HG03342 (cell line): ENCODE measurements around the gene GPC5.
"Not testable (repeated sequence)": the region's sequence is repeated elsewhere in the genome, so short reads cannot be mapped to it uniquely, and the experiment has no call there.

Experiments
- ATAC-seq: cut with Tn5 transposase; IDR thresholded peaks from one replicate; pipeline ENCODE4 v1.9.1; 2021; ENCODE audit warnings: mild to moderate bottlenecking, moderate library complexity; ENCODE audit not compliant: unreplicated experiment

The GPC5 gene

DNA sequence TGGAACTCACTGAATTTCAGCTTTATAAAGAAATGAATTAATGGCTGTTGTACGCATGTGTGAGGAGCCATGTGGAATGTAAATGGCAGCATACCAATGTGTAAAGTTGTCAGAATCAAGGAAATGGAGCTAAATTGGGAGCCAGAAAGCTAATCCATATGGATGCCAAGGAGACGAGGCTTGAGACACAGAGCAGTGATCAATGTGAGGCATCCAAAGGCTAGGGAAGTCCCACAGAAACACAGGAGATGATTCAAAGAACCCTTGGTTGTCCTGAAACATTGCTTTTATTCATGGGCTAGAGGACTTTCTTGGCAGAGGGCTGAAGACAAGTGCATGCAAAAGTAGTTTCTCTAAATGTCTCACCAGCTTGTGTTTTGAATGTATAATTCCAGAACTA, 1271.7 kb downstream of the GPC5 start:
- ATAC-seq = no peak

DNA sequence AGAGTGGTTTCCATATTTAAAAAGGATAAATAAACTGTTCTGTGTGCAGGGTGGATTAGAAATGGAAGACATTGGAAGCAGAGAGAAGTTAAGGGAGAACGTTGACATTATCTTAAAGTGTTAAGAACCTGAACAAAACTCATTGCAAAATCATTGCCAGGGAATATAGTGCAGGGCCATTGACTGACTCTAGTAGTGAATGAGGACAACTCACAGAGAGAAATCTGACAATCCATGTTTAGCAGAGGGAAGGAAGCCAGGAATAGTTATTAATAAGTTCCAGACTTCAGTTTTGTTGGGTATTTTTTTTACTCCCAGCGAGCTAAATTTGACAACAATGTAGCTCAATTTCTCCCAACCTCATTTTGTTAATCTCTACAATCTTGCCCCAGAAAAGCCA, 1273.4 kb downstream of the GPC5 start:
- ATAC-seq = no peak

- ATAC-seq = no peak
These were observed 1277.8 kb downstream of the GPC5 start for GRCh38 chr13:92676246-92676645.

DNA sequence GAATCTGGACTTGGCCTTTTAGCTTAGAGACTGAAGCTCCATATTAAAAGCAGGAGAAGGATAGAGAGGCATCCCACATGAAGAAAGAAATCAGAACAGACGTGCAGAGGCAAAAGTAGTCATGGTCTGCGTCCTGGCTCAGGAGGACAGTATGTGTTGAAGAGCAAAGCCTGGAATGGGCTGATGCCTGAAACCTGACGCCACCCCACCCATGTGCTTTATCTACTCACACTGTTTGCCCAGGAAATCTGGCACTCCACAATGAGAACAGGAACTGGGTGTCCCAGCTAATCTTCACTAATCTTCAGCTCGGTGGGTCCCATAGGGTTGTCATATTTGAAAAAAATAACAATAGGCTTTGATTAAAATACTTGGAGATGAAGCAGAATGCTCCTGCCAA, 1279.2 kb downstream of the GPC5 start:
- no peak for ATAC-seq

- ATAC-seq = no peak
These were observed 1281.2 kb downstream of the GPC5 start for GRCh38 chr13:92679602-92680001.

DNA sequence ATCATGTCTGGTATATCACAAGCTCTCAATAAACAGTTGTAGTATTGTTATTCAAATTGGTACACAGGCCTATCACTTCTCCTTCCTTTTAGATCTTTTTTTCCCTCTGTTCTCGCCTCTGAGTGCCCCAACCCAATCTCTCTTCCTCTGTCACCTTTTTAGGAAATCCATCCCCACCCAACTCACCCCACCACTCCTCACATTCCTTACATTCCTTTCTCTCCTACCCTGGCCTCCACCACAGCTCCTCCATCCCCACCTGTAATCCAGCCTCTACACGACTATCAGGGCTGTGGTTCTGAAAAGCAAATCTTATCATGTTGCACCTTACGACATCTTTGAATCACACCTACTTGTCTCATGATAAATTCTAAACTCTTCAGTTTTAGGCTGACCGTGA, 1282.8 kb downstream of the GPC5 start:
- no peak for ATAC-seq

- ATAC-seq = no peak
These were observed 1284.6 kb downstream of the GPC5 start for GRCh38 chr13:92682832-92683517.

GRCh38 chr13:92694047-92694446, 1295.6 kb downstream of the GPC5 start:
- no peak for ATAC-seq

- ATAC-seq = not testable (repeated sequence)
These were observed 1297.4 kb downstream of the GPC5 start for GRCh38 chr13:92695827-92696226.

DNA sequence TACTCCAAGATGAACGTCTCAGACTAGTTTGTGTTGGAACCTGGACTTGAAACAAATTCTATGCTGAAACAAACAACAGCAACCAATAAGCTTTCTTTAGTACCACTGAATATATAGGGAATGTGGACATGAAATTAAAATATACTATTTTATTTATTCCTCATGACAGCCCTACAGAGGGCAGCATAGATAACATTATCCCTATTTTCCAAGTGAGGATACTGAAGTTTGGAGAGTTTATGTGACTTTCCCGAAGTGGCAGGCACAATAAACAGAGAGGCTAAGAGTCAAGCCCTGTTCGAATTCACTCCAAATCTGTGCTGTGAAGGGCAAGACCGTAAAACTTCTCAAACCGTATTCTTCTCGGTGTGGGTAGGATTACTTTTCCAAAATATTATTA, 1318.3 kb downstream of the GPC5 start:
- ATAC-seq = no peak

- no peak for ATAC-seq
These were observed 1319.4 kb downstream of the GPC5 start for GRCh38 chr13:92717857-92718256.

DNA sequence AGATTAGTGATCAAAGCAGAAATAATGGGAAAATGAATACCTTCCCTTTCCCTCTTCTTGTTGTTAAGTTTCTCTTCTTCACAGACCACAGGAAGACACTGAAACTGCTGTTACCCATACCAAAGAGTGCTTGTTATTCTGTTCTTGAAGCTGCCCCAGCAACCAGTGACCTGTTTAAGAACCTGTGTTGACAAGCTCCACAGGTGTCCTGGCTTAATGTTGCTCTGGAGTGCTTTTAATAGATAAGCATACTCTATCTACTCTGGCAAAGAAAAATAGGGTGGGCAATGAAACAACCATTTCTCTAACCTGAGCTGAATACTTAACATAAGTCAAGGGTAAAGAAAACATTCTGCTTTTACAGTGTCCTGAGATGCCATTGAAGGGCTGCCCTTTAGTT, 1321.4 kb downstream of the GPC5 start:
- ATAC-seq = no peak

GRCh38 chr13:92721620-92722019, 1323.2 kb downstream of the GPC5 start:
- no peak for ATAC-seq

- ATAC-seq = no peak
These were observed 1328.7 kb downstream of the GPC5 start for GRCh38 chr13:92727118-92727517.

DNA sequence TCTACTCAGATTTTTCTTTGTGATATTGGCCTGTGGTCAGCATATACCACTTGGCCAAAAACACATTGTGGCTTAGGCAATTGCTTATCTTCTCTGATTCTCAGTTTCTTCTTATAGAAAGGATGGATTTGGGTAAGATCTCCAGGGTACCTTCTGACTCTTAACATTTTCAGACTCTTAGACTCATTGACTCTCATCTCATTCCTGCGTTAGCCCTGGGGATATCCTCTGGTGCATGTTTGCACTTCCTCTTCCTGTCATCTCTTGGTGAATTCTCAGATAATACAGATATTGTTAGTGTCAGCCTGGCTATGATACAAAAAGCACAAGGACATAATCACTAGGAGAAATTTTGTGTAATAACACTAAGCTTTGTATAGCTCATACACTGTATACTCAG, 1335.6 kb downstream of the GPC5 start:
- ATAC-seq = no peak

GRCh38 chr13:92734545-92734944, 1336.1 kb downstream of the GPC5 start:
- ATAC-seq = no peak

GRCh38 chr13:92735909-92736308, 1337.5 kb downstream of the GPC5 start:
- no peak for ATAC-seq

GRCh38 chr13:92739306-92739818, 1340.9 kb downstream of the GPC5 start:
- ATAC-seq = no peak

GRCh38 chr13:92743992-92744391, 1345.6 kb downstream of the GPC5 start:
- ATAC-seq = no peak

DNA sequence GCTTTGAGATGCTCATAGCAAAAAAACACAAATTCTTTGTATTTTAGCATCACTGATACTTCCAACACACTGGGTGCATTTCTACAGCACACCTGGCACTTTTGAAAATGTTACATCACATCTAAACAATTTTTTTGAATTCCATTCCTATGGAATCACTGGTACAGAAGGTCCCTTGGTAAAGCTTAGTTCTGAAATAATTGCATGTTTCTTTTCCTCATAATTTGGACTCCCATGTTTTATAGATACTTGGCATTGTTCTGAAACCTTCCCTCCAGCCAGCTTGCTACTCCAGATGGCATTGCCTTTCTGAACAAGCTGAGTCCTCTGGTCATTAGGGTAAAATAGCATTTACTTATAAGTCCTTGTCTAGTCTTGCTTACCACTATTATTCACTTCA, 1346.8 kb downstream of the GPC5 start:
- no peak for ATAC-seq

DNA sequence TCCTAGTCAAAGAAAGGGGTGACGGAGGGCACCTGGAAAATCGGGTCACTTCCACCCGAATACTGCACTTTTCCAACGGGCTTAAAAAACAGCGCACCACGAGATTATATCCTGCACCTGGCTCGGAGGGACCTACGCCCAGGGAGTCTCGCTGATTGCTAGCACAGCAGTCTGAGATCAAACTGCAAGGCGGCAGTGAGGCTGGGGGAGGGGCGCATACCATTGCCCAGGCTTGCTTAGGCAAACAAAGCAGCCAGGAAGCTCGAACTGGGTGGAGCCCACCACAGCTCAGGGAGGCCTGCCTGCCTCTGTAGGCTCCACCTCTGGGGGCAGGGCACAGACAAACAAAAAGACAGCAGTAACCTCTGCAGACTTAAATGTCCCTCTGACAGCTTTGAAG, 1354.3 kb downstream of the GPC5 start:
- ATAC-seq = not testable (repeated sequence)

- ATAC-seq = no peak
These were observed 1363.3 kb downstream of the GPC5 start for GRCh38 chr13:92761710-92762109.

DNA sequence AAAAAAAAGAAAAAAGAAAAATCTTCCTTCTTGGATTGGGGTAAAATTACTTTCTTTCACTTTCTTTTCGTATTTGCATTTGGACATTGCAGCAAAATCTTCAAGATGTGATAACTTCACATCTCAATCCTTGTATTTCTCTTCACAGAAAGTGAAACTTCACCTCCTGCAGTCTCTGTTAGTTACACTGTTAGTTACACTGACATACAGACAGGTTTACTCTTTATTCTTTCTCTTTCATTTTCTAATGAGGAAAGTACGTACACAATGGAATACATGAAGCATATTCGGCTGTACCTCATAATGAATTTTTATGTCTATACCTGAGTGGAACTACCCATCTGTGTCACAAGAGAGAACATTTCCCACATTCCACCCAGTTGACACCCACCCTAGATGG, 1369.0 kb downstream of the GPC5 start:
- no peak for ATAC-seq
